ENCODE measurements around the gene SLC16A5.
"Not testable (repeated sequence)": the region's sequence is repeated elsewhere in the genome, so short reads cannot be mapped to it uniquely, and the experiment has no call there.

Gene SLC16A5

DNA sequence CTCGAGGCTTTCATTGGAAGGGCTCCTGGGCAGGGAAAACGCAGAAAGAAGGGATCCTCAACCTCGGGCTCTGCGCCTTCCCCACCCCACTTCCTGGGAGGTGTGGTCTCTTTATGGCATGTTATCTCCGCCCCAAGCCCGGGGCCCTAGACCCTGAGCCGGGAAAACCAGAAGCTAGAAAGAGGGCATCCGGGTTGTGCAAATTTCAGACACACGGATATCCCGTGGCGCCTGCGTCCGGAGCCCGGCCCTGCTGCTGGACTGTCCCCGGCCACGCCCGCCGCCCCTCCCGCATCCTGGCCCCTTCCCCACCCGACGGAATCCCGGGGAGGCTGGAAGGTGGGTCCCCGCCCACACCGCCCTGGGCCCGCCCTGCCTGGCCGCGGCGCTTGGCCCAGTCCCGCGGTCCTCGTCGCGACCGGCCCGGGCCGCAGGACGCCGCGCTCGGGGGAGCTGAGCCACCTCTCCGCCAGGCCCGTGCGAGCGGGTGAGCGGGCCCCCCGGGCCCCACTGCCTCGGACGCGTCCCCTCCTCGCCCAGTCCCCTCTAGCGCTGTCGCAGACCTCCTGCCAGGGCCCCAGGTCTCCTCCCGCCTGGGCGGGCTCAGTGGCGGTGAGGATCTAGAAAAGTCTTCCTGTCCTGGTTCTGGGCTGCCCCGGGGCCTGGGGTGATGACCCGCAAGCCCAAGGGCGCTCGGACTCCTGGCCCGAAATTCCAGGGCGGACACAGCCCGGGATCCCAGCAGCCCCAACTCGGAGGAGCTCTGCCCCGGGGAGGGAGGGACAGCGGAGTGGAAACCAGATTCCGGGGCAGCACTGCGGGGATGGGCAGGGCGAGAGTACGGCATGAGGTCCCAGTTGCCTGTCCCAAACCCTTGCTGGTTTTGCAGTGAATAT is at the start of gene SLC16A5:
TSS of gene SLC16A5 (plus strand) at position 397 of the 896 bp plus-strand sequence. CDS start 5,683 bp downstream, outside the sequence.
- DNase-seq (ENCODE audit: low read depth) = no peak

DNA sequence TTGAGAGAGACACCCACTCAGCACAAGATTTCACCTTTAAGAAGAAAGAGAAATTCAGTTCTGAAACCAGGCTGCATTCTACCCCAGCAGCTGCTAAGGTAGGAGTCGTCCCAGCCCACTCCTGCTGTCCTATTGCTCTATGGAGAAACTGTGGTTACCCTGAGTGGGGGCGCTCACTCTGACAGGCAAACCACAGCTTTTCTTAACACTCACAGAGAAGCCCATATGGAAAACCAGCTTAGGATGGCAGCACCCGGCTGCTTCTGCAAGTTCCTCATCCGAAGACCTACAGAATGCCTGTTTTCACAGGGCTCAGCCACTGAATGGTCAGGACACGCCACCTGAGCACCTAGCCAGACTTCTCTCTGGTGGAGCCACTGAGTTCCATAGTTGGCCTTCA is 48.5 kb upstream of the SLC16A5 start:
- DNase-seq (ENCODE audit: low read depth) = no peak

DNA sequence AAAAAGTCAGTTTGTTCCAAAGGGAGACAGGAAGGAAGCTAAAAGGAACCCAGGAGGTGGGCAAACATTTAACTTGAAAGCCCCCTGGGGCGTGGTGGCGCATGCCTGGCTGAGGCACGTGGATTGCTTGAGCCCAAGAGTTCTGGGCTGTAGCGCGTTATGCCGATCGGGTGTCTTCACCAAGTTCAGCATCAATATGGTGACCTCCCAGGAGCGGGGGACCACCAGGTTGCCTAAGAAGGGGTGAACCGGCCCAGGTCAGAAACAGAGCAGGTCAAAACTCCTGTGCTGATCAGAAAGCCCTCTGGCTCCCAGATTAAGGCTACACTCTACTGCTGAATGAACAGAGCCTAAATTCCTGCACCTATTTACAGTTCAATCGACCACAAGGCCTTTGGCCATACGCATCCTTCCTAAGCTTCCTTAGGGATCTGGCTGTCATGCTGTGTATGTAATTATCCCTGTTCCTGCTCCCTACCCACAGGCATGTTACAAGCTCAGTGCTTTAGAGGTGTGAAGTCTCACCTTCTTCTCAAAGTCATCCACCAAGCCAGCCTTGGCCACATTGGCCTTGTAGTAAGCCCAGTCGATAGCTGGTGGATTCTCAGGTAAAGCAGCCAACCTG is 46.0 kb upstream of the SLC16A5 start:
- no peak for DNase-seq (ENCODE audit: low read depth)

DNA sequence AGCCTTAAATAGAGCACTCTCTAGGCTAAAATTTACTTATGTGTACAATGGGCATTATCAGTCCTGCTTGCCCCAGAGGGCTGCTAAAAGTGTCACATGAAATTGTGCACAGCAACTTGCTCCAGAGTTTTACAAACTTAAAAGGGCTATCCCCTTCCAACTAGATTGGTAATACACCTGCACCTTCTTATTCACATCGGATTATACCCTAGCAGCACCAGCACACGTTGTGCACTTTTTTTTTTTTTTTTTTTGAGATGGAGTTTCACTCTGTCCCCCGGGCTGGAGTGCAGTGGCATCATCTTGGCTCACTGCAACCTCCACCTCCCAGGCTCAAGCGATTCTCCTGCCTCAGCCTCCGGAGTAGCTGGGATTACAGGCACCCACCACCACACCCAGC is 44.0 kb upstream of the SLC16A5 start:
- not testable (repeated sequence) for DNase-seq (ENCODE audit: low read depth)

DNA sequence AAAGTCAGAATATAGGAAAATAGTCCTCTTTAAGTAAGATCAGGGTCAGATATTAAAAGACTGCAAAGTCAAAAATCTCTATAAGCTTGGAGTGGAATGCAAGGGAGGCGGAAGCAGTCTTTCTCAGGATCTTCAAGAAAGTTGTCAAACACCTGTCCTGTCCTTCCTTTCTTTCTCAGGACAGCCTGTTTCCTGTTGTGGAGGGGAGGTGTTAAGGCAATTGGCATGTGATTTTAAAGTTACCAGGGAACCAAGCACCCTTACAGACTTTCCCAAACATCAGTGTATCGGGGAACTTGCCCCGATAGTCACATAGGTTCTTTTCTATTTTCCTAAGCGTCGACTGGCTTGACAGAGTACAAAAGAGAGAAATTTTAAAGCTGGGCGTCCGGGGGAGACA is 43.0 kb upstream of the SLC16A5 start:
- DNase-seq (ENCODE audit: low read depth) = no peak

- DNase-seq (ENCODE audit: low read depth) = not testable (repeated sequence)
Observed at GRCh38 chr17:75045946-75046406, 41.8 kb upstream of the SLC16A5 start.

DNA sequence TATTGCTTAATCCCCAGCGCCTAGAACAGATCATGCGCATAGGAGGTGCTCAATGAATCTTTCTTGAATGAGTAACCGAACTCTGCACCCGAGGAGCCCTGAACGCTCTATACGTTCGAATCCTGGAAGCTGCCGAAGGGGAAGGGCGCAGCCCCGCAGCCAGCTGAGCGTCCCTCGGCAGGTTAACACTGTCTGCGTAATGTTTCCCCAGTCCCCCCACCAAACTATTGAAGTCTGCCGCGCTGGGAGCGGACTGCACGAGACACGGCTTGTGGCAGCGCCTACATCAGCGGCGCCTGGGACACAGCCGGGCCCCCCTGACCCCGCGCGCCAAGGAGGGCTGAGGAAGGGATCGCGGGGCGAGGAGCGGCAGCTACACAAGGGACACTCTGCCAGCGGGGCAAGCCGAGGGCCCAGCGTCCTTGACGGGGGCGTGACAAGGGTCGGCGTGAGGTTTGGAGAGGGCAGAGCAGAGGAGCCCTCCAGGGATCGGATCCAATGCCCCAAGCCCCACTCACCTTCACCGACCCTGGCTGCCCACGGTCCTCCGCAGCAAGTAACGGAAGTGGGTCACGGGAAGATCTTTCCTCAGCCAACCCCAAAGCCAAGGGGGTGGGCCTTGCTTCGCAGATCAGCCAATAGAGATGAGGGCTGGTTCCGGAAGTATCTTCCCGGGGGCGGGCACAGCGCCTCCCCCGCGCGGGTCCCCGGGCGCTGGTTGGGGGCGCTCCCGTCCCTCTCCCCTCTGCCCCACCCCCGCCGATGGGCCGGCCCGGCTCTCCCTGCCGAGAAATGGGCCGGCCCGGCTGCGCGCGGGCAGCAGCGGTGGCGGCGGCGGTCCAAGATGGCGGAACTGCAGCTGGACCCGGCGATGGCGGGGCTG is 41.1 kb upstream of the SLC16A5 start, which contains the start of the genes ATP5PD and KCTD2:
TSS of gene ATP5PD (minus strand) at position 563 of the 883 bp plus-strand sequence. CDS start 4,319 bp downstream, outside the sequence.
TSS of gene KCTD2 (plus strand) at position 819 of the 883 bp plus-strand sequence. CDS start at position 845, 26 bp downstream.
- peak; percentile 89 for DNase-seq (ENCODE audit: low read depth)

GRCh38 chr17:75047398-75048098 is 40.2 kb upstream of the SLC16A5 start:
- DNase-seq (ENCODE audit: low read depth) = no peak

DNA sequence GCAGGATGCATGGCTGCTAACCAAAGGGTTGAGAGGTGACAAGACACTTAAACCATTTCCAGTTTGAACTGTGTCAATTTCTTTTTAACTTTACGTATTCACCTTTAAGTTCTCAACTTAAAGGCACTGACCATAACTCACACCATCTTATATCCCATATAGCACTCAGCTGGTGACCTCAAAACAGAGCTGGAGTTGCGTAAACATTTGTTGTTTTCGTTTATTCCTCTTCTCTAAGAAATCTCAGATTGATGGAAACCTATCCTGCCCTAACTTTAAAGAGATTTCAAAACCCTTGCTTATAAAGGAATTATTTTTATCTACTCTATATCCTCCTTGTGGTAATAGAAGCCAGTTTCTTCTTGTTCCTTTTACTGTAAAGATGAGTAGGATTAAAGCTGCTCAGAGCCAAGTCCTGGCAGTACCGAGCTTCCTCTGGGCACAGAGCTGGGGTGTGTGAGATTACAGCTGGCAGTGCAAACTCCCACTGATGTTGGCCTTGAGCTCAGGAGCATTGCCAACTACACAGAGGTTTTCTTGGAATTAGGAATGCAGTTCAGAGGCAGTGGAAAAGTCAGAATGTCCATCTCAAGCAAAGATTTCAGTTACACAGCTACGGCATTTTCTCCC is 39.4 kb upstream of the SLC16A5 start:
- DNase-seq (ENCODE audit: low read depth) = no peak

DNA sequence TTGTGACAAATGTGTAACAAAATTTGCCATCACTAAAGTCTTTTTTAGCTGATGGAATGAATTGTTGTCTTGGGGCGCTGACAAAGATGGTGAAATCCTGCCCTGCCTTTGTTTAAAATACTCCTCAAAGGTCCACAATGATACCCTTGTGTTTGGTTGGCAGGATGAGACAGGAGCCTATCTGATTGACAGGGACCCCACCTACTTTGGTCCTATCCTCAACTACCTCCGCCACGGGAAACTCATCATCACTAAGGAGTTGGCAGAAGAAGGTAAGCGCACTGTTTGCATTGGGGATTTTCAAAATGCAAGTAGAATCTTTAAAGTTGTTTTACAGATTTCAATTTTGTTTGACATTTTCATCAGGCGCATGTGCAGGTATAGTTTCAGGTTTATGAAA is 38.7 kb upstream of the SLC16A5 start:
- DNase-seq (ENCODE audit: low read depth) = no peak

- DNase-seq (ENCODE audit: low read depth) = no peak
Observed at GRCh38 chr17:75049706-75050105, 38.0 kb upstream of the SLC16A5 start.

GRCh38 chr17:75051941-75052340 is 35.8 kb upstream of the SLC16A5 start:
- no peak for DNase-seq (ENCODE audit: low read depth)

- DNase-seq (ENCODE audit: low read depth) = no peak
Observed at GRCh38 chr17:75059369-75060345, 28.1 kb upstream of the SLC16A5 start.

GRCh38 chr17:75060434-75061054 is 27.2 kb upstream of the SLC16A5 start:
- no peak for DNase-seq (ENCODE audit: low read depth)

DNA sequence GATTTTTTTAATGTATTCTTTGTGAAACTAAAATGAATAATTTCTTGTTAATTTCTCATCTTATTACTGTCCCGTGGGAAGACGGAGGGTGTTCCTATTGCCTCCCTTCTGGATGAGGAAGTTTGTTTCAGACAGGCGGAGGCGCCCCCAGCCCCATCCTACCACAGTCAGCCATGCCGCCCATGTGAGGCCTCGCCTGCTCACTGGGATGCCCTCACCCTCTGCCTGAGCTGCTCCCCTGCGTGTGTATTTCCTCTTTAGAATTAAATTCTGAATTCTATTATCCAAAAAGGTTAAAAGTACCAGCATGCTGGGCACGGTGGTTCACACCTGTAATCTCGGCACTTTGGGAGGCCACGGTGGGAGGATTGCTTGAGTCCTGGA is 26.7 kb upstream of the SLC16A5 start:
- no peak for DNase-seq (ENCODE audit: low read depth)

DNA sequence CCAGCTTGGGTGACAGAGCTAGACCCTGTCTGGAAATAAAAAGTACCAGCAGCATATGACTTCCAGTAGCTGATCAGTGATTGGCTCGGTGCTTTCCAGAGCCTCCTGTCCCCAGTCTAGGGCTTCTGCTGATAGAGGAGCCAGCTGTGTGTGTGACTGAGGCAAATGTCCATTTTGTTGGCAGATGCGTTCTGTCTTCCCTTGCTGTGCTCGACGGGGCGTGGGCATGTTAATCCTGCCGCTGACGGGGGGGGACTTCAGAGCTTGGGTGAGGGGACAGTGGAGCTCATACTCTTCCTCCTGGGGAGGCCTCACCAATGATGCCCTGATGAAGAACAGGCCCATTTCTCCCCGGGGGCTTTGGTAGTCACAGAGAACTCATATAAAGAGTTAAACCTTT is 26.1 kb upstream of the SLC16A5 start:
- DNase-seq (ENCODE audit: low read depth) = no peak

GRCh38 chr17:75063201-75063600 is 24.6 kb upstream of the SLC16A5 start:
- no peak for DNase-seq (ENCODE audit: low read depth)

DNA sequence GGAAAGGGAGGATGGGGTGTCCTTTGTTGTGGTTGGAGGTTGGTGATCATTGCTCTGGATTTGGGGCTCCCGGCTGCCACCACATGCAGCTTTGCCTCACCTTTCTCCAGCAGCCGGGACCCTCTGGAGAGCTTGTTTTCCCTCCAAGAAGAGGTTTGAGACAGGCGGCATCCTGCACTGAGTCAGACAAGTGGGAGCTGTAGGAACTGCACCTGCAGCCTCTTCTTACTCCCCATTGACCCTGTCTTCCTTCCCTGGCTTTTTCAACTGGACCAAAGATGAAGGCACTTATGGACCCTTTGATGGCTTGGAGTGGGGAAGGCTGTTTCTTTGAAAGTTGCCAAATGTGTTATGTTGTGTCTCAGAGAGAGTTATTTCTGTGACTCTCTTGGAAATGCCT is 24.1 kb upstream of the SLC16A5 start:
- DNase-seq (ENCODE audit: low read depth) = no peak

DNA sequence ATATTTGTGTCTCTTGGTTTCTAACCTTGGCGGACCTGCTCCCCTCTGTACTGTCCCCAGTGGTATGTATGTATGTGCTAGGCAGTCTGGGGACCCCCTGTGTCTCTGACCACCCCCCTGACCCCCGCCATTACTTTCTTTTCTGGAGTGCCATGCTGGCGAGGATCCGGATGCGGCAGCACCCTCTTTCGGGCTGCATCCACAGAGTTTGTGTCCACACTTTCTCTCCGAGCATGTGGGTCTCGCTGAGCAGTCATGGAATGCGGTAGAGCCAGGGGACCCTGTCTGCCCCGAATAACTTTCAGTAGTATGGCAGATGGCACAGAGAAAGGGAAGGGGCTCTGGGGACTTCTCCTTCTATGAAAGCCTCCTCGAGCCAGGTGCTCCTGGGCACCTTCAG is 23.7 kb upstream of the SLC16A5 start:
- no peak for DNase-seq (ENCODE audit: low read depth)
